Natural killer cell (primary cell): ENCODE results near the gene RRP36. TPM values are rescaled to one million over a fixed set of nuclear protein-coding genes. Genes with fewer than 3 reads are reported as not detected.

Experiments
- ATAC-seq, 3 donors: fragments of 150-1000 bp in 2 of 3; fragments of 200-7000 bp in 1 of 3; cut with Tn5 transposase; 1 replicate in 1 of 3; 2 replicates in 2 of 3; pipeline ENCODE4 v1.10.0; 2021; ENCODE audit warnings: mild to moderate bottlenecking in 2 of 3, moderate library complexity in 2 of 3
- DNase-seq, 2 donors: peaks; one replicate each; pipeline versions ENCODE4 v3.0.0 to v3.0.0-alpha.2; 2013 to 2021; ENCODE audit warnings: mixed read lengths in 1 of 2
- H3K27ac ChIP-seq: one replicate; pipeline ENCODE4 v1.5.1; 2013; ENCODE audit warnings: mild to moderate bottlenecking, low read length
- H3K27me3 ChIP-seq: one replicate; pipeline ENCODE4 v1.6.1; 2013; ENCODE audit warnings: low read length; ENCODE audit not compliant: control insufficient read depth, insufficient read depth
- H3K36me3 ChIP-seq: one replicate; pipeline ENCODE4 v1.6.1; 2013; ENCODE audit warnings: low read length; ENCODE audit not compliant: control insufficient read depth, insufficient read depth
- H3K4me1 ChIP-seq: one replicate; pipeline ENCODE4 v1.6.1; 2013; ENCODE audit warnings: low read length; ENCODE audit not compliant: control insufficient read depth, insufficient read depth
- H3K4me3 ChIP-seq: one replicate; pipeline ENCODE4 v1.5.1; 2013; ENCODE audit warnings: low read length
- H3K9me3 ChIP-seq: one replicate; pipeline ENCODE4 v1.6.1; 2013; ENCODE audit warnings: low read length; ENCODE audit not compliant: control insufficient read depth, insufficient read depth
- H3K27ac Mint-ChIP-seq, 2 donors: one replicate each; pipeline ENCODE4 v1.8.0; 2022; ENCODE audit warnings: mild to moderate bottlenecking in 2 of 2, mixed read lengths in 2 of 2, moderate library complexity in 1 of 2
- H3K27me3 Mint-ChIP-seq, 2 donors: one replicate each; pipeline ENCODE4 v1.8.0; 2022; ENCODE audit warnings: low read depth in 2 of 2, mixed read lengths in 2 of 2
- H3K36me3 Mint-ChIP-seq: one replicate; pipeline ENCODE4 v1.8.0; 2022; ENCODE audit warnings: mixed read lengths
- H3K4me1 Mint-ChIP-seq, 2 donors: one replicate each; pipeline ENCODE4 v1.8.0; 2022; ENCODE audit warnings: mixed read lengths in 2 of 2
- H3K4me3 Mint-ChIP-seq: one replicate; pipeline ENCODE4 v1.8.0; 2022; ENCODE audit warnings: mild to moderate bottlenecking, moderate library complexity, mixed read lengths
- H3K9me3 Mint-ChIP-seq, 2 donors: one replicate each; pipeline ENCODE4 v1.8.0; 2022; ENCODE audit warnings: mixed read lengths in 2 of 2
- CTCF ChIP-seq: fragments of 200-600 bp; IDR thresholded peaks from one replicate; pipeline ENCODE4 v1.8.0; 2022; ENCODE audit warnings: antibody characterized with exemption
- WGBS: methylation state at CpG from one replicate; pipeline ENCODE4 v1.1.7; 2013; ENCODE audit warnings: missing lambda C conversion rate; ENCODE audit not compliant: insufficient coverage; 5-methylcytosine and 5-hydroxymethylcytosine counted together
- intact Hi-C: fragments of 100-400 bp; cut with micrococcal nuclease; formaldehyde crosslinking; loops from one replicate; pipeline ENCODE4 v1.14.2; 2022
- total RNA-seq, 4 donors: library from RNA; stranded (reverse); fragments of 120-200 nt in 1 of 4; gene quantifications; one replicate each; pipeline versions ENCODE4 v1.2.3 to v1.2.4, GENCODE V29; 2013 to 2022

The RRP36 gene
- total RNA-seq, 3 donors from 2014 or later (not counting 1 experiment from before 2014, with no cell fraction given), result 33.1 to 43.9 (median 38.7) TPM

- Mint-ChIP-seq H3K36me3 (peaks cover 8% of the 10 kb centered on the region), H3K4me3 (no peak overlapping the region)
These were observed 7.7 kb downstream of the RRP36 start for GRCh38 chr6:43029120-43029519.

GRCh38 chr6:43032326-43032725, 10.9 kb downstream of the RRP36 start:
- H3K27ac Mint-ChIP-seq, result no peak overlapping the region
- ATAC-seq (no peak), DNase-seq (no peak)
- no peaks in the 10 kb centered on the region for H3K9me3 ChIP-seq
- H3K27ac ChIP-seq, result no peak overlapping the region
- H3K36me3 ChIP-seq, result peaks cover 44% of the 10 kb centered on the region
- no peaks in the 10 kb centered on the region for H3K4me1 ChIP-seq
- H3K9me3 Mint-ChIP-seq, result no peaks in the 10 kb centered on the region
- peaks cover 8% of the 10 kb centered on the region for H3K36me3 Mint-ChIP-seq
- no peaks in the 10 kb centered on the region for H3K27me3 ChIP-seq
- WGBS, result 89% methylated on average over 3 of the region's 4 CpGs
- no peak overlapping the region for H3K4me3 ChIP-seq
- no peak overlapping the region for H3K4me3 Mint-ChIP-seq
- no peaks in the 10 kb centered on the region for H3K27me3 Mint-ChIP-seq
- H3K4me1 Mint-ChIP-seq, result peaks cover 0 to 6% of the 10 kb centered on the region in 2 donors
- TF ChIP-seq CTCF, result no peak
- intact Hi-C loops, result no loop called here

More at GRCh38 chr6:43029120-43029519, 7.7 kb downstream of the RRP36 start:
- Histone ChIP-seq H3K9me3 (no peaks in the 10 kb centered on the region), H3K27ac (no peak overlapping the region), H3K27me3 (no peaks in the 10 kb centered on the region), H3K4me3 (no peak overlapping the region), H3K4me1 (no peaks in the 10 kb centered on the region), H3K36me3 (peaks cover 58% of the 10 kb centered on the region)
- Mint-ChIP-seq H3K27me3 (no peaks in the 10 kb centered on the region), H3K27ac (no peak overlapping the region), H3K9me3 (no peaks in the 10 kb centered on the region), H3K4me1 (peaks cover 9 to 12% of the 10 kb centered on the region in 2 donors)
- intact Hi-C loops, result no loop called here
- DNase-seq (no peak), ATAC-seq (no peak)
- 97% methylated on average over 9 of the region's 9 CpGs for WGBS
- TF ChIP-seq CTCF, result no peak

GRCh38 chr6:43033496-43034189, 12.2 kb downstream of the RRP36 start:
- peaks cover 0 to 6% of the 10 kb centered on the region in 2 donors for H3K4me1 Mint-ChIP-seq
- WGBS, result 100% methylated on average over 2 of the region's 2 CpGs
- TF ChIP-seq CTCF, result no peak
- peaks cover 45% of the 10 kb centered on the region for H3K36me3 ChIP-seq
- ATAC-seq, result no peak
- H3K9me3 ChIP-seq, result no peaks in the 10 kb centered on the region
- H3K4me3 Mint-ChIP-seq, result no peak overlapping the region
- no peak overlapping the region for H3K4me3 ChIP-seq
- H3K27ac ChIP-seq, result no peak overlapping the region
- no peaks in the 10 kb centered on the region for H3K36me3 Mint-ChIP-seq
- H3K27ac Mint-ChIP-seq, result peak overlapping the region; percentile 6 to 30
- intact Hi-C loops, result no loop called here
- no peak for DNase-seq
- no peaks in the 10 kb centered on the region for H3K9me3 Mint-ChIP-seq
- H3K4me1 ChIP-seq, result no peaks in the 10 kb centered on the region
- no peaks in the 10 kb centered on the region for H3K27me3 ChIP-seq
- H3K27me3 Mint-ChIP-seq, result no peaks in the 10 kb centered on the region

- peaks cover 40% of the 10 kb centered on the region for H3K36me3 ChIP-seq
These were observed 12.7 kb downstream of the RRP36 start for GRCh38 chr6:43034190-43034525.

More at GRCh38 chr6:43034190-43034525, 12.7 kb downstream of the RRP36 start:
- Mint-ChIP-seq H3K27ac (peak overlapping the region in 1 of 2 donors; percentile 6), H3K27me3 (no peaks in the 10 kb centered on the region), H3K9me3 (no peaks in the 10 kb centered on the region), H3K4me3 (no peak overlapping the region), H3K36me3 (no peaks in the 10 kb centered on the region), H3K4me1 (peaks cover 0 to 6% of the 10 kb centered on the region in 2 donors)
- Histone ChIP-seq H3K27me3 (no peaks in the 10 kb centered on the region), H3K27ac (no peak overlapping the region), H3K4me1 (no peaks in the 10 kb centered on the region), H3K4me3 (no peak overlapping the region), H3K9me3 (no peaks in the 10 kb centered on the region)
- TF ChIP-seq CTCF, result no peak
- WGBS, result 98% methylated on average over 2 of the region's 2 CpGs
- intact Hi-C loops, result no loop called here
- DNase-seq, result no peak
- no peak for ATAC-seq
